Subcutaneous adipose tissue (tissue), 4 donors: Measurements from ENCODE around the gene SNRPD1. TPM values are rescaled to one million over a fixed set of nuclear protein-coding genes. Genes with fewer than 3 reads are reported as not detected.

Source experiments
- CTCF ChIP-seq: fragments of 450-650 bp; IDR thresholded peaks from one replicate; pipeline ENCODE4 v1.5.1; 2016; ENCODE audit warnings: low read depth, mild to moderate bottlenecking, control low read depth, antibody characterized with exemption, moderate library complexity
- total RNA-seq, 4 donors: library from RNA; depleted of rRNA; stranded (reverse); fragments of >200 nt; gene quantifications; one replicate each; pipeline ENCODE4 v1.1.0, GENCODE V29; 2016

Gene SNRPD1
- total RNA-seq, 4 donors from 2014 or later: 3.7 to 8.2 (median 5.2) TPM

GRCh38 chr18:21629089-21629832 is 17.1 kb downstream of the SNRPD1 start:
- TF ChIP-seq CTCF: no peak

GRCh38 chr18:21632393-21632792 is 20.3 kb downstream of the SNRPD1 start:
- no peak for TF ChIP-seq CTCF

GRCh38 chr18:21634588-21635199 is 22.6 kb downstream of the SNRPD1 start:
- no peak for TF ChIP-seq CTCF

- no peak for TF ChIP-seq CTCF
Observed at GRCh38 chr18:21636769-21637168, 24.7 kb downstream of the SNRPD1 start.

GRCh38 chr18:21638822-21639221 is 26.7 kb downstream of the SNRPD1 start:
- TF ChIP-seq CTCF: no peak

- no peak for TF ChIP-seq CTCF
Observed at GRCh38 chr18:21650311-21650710, 38.2 kb downstream of the SNRPD1 start.

- TF ChIP-seq CTCF: no peak
Observed at GRCh38 chr18:21652073-21652472, 40.0 kb downstream of the SNRPD1 start.
